HG03135 (cell line): ENCODE results near the gene F11.
"Not testable (repeated sequence)": the region's sequence is repeated elsewhere in the genome, so short reads cannot be mapped to it uniquely, and the experiment has no call there.

Source experiments
- ATAC-seq: cut with Tn5 transposase; IDR thresholded peaks from one replicate; pipeline ENCODE4 v1.9.1; 2021; ENCODE audit warnings: mild to moderate bottlenecking, moderate library complexity; ENCODE audit not compliant: unreplicated experiment

The F11 gene

GRCh38 chr4:186265683-186266652 is at the start of gene F11:
F11 (plus strand) TSS chr4:186266189; CDS start chr4:186267137, 948 bp downstream.
- ATAC-seq, result no peak

DNA sequence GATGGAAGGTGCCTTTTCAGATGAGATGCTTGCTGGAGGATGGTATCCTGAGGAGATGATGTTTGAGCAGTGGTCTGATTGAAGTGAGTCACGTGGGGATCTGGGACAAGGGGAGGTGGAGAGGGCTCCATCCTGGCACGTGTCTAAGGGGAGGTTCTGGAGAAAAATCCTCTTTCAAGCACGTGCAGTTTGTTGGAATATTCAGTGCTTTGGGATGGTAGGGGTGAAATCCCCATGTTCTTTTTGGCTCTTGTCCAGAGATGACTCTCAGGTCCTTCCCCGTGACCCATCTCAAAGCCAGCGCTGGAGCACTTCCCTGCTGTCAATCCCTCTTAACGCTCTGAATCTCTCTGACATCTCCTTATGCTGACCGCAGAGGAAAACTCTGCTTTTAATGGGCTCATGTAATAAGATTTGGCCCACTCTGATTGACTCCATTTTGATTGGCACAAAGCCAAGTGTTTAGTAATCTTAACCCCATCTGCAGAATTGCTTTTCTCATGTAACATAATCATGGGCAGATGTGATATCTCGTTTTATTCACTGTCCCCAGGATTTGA is 49.4 kb upstream of the F11 start:
- ATAC-seq, result no peak

DNA sequence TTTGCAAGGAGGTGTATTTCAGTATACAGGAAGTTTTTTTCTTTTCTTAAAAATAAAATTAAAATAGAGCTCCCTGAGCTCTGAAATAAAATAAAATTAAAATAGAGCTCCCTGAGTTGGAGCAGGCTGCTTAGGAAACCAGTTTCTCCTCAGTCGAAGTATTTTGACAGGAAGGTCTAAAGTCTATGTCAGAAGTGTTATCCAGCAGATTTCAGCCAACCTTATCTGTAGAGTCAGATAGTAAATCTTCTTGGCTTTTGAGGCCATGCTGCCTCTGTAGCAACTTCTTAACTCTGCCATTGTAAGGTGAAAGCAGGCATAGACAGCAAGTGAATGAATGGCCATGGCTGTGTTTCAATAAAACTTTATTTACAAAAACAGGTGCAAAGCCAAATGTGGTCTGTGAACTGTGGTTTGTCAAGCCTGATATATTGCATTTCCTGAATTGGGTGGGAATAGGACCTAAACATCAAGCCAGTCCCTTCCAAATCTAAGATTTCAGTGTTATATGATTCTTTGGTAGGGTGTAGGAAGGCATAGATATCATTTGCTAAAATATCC is 48.2 kb upstream of the F11 start:
- no peak for ATAC-seq

- no peak for ATAC-seq
Observed at GRCh38 chr4:186221624-186222023, 44.4 kb upstream of the F11 start.

- no peak for ATAC-seq
Observed at GRCh38 chr4:186225848-186226247, 40.1 kb upstream of the F11 start.

DNA sequence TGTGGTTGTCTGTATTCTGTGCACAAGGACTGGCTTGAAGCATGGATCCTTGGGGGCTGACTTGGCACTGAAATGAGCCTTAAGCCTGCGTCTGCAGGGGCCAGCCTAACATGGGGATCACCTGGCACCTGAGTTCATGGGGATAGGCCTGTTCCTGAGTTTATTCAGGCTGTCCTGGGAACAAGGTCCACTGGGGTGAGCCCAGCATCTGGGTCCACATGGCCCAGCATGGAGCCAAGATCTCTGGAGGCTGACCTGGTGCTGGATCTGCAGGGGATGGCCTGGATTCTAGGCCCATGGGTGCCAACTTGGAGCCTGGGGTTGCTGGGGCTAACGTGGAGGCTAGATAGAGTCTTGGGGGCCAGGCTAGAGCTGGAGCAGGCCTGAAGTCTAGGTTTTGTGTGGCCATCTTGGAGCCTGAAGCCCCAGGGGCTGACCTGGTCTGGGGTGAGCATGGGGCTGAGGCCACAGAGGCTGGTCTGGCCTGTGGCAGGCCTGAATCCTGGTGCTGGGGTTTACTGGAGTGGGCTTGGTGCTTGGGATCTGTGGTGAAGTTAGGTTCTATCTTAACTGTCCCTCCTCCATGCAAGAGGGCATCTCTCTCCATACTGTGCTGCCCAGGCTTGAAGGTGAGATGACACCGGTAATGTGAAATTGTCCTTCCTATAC is 39.3 kb upstream of the F11 start:
- no peak for ATAC-seq

- no peak for ATAC-seq
Observed at GRCh38 chr4:186227221-186227620, 38.8 kb upstream of the F11 start, which contains the start of gene KLKB1. KLKB1 (plus strand) TSS chr4:186227507; CDS start chr4:186228196, 689 bp downstream.

DNA sequence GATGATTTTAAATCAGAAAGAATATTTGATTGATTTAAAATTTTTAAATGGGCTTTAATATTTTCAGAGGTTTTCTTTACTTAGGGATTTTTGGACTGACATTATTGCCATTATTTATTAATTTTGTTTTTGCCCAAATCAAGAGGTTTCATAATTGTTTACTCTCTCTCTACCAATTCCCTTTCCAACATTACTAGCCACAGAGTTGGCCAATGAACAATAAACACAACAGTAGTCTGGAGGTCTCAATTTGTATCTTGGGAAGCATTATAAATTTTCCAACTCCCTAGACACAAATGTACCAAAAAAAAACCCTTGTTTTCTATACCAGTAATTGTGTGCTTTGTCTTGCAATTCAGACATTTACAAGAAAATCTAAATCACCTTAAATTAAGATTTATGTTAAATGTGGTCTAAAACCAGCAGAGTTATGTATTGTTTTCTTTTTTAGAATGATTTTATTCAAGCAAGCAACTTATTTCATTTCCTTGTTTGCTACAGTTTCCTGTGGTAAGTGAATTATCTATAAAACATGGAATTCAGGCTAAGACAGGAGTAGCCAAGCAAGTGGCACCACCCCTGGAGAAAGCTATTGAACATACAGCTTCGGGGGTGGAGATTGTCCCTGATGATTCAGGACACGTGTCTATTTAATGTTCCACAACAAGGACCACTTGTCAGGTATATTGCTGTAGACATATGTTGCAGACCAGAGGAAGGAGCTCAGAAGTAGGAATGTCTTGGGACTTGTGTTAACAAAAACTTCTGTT is 38.1 kb upstream of the F11 start:
- ATAC-seq, result no peak

DNA sequence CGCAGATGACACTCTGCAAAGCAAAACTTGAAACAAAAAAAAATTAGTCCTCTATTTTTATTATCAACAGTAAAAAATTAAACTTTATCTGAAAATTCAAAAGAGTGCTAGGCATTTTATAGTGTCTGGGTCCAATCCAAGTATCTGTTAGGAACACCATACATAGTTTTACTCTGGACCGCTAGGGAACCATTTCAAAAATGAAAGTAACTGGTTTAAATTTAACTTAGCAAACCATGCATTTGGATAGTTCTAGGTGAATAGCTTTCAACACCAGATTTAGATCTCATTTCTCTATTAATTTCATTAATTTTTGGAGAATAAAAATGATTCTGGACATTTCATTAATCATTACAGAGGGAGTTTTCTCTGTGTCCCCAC is 37.5 kb upstream of the F11 start:
- no peak for ATAC-seq

GRCh38 chr4:186234367-186234766 is 31.6 kb upstream of the F11 start:
- no peak for ATAC-seq

GRCh38 chr4:186236126-186236525 is 29.9 kb upstream of the F11 start:
- no peak for ATAC-seq

DNA sequence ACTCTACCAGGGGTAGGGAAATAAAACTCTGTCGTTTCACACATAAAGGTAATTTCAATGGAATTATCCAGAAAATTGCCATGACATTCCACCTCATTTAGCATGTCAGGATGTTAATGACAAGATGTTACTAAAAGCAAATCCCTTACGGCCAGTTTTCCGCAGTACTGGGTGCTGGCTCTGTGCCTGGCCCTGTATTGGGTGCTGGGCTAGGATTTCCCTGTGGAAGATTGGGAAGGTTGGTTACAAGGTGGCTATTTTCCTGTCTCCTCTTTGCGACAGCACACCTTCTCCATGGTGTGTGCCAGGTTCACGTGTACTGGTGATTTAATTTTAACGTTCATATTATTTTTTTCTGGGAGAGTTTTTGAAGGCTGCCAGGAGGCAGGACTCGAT is 25.5 kb upstream of the F11 start:
- no peak for ATAC-seq

DNA sequence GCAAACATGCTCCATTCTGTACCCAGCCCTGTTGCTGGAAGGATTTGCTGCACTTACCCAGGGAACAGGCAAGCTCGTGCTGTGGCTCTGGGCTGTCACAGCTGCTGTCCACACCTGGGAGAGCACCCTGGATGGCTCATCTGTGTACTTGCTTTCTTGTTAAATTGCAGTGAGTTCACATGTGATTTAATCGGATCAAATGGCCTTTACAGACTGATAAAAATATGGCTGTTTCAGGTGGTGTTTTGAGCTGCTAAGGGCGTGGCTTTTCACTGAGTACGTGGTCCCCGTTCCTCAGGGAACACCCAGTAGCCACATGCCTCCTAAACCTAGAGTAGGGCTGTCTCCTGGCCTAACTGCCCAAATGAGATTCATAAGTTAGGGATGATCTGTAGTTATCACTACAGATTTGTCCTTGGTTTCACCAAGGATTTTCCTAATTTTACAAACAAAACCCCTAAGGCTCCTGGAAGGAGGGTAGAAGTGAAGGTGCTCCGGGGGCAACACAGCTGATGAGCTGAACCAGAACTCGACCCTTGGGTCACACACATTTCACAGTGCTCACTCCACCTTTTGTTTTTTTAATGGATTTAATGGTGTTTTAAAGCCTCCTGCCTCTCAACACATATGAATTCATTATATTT is 25.0 kb upstream of the F11 start:
- ATAC-seq, result no peak

GRCh38 chr4:186241616-186242015 is 24.4 kb upstream of the F11 start:
- no peak for ATAC-seq

DNA sequence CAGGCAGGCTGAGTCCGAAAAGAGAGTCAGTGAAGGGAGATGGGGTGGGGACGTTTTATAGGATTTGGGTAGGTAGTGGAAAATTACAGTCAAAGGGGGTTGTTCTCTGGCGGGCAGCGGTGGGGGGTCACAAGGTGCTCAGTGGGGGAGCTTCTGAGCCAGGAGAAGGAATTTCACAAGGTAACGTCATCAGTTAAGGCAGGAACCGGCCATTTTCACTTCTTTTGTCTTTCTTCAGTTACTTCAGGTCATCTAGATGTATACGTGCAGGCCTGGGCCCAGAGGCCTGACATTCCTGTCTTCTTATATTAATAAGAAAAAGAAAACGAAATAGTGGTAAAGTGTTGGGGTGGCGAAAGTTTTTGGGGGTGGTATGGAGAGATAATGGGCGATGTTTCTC is 24.0 kb upstream of the F11 start:
- not testable (repeated sequence) for ATAC-seq

DNA sequence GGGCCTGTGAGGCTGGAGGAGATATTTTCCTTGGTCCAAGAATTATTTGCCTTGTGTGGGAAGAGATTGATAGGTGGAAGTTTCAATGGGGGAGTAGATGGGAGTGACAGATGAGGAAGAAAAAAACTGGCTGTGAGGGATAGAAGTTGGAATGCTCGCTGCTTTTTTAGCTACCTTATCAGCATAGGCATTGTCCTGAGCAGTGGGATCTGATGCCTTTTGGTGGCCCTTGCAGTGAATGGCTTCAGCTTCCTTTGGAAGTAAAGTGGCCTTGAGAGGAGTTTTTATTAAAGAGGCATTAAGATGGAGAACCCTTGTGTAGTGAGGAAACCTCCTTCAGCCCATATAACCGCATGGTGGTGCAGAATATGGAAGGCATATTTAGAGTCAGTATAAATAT is 22.7 kb upstream of the F11 start:
- ATAC-seq, result no peak

- no peak for ATAC-seq
Observed at GRCh38 chr4:186244835-186245234, 21.2 kb upstream of the F11 start.

GRCh38 chr4:186247062-186247752 is 18.8 kb upstream of the F11 start:
- ATAC-seq, result not testable (repeated sequence)

- no peak for ATAC-seq
Observed at GRCh38 chr4:186248643-186249042, 17.3 kb upstream of the F11 start.
